Activated T-cell treated with anti-CD3 and anti-CD28 coated beads for 1 hour (primary cell): Measurements from ENCODE around the gene WDFY4.
A peak's percentile ranks its signal among the peaks of the same experiment; 100 is the strongest.

Experiments
- DNase-seq: peaks from one replicate; pipeline ENCODE4 v3.0.0-alpha.2; 2020; ENCODE audit warnings: low read depth

The WDFY4 gene

DNA sequence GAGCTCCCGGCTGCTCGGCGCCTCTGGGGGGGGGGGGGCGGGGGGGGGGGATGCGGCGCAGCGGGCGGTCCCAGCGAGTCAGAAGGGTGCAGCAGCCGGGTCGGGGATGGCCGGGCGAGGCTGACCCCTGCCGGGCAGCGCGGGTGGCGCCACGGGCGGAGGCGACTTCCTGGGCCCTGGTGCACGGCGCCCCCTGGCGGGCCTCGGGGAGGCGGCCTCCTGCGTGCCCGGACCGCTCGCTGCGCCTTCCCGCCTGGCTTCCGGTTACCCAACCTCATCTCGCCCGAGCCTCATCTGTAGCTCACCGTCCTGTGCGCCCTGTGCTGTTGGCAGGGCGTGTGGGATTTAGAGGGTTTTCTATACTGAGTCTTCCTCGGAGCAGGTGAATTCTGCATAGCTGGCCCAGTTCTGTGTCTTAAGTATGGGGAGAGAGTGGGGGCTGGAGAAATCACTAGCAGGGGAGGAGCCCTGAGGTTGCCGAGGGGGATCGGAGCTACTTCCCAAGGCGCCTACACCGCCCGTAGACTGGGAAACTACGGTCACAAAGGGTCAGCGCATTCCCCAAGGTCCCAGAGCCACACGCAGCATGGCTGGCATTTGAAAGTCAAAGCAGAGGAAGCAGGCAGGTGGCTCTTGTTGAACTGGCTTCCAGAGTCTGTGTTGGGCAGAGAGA, 28.3 kb upstream of the WDFY4 start:
- peak; percentile 71 for DNase-seq

DNA sequence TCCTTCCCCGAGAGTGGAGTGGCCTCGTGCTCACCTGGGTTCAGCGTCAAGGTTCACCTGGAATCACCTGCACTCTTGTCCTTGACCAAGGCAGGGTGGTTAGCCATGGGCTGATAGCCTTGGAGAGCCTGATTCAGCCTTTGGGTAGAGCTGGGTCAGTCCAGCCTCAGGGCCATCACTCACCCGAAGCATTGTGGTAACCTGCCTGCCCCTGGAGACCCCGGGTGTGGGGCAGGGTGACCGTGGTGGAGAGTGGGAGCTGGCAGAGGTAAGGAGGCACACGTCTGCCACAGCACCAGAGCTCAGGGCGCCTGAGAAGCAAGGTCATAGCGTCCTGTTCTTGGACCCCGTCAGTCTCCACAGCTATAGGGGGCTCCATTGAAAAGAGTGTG, 27.8 kb upstream of the WDFY4 start:
- no peak for DNase-seq

DNA sequence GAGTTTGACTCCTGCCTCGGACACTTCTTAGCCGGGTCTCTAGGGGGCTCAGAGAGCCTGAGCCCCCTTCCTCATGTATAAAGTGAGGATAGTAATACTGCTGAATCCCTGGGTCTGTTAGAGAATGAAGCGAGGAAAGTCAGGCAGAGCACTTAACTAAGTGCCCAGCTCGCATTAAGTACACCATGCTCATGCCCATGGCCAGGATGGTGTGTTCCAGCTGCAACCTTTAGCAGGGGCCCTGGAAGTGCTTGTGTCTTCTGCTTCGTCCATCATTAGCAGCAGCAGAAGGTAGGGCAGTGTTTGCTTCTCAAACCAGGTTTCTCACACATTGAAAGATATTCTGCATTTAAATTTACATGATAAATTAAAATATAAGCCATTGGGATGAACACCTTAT, 27.3 kb upstream of the WDFY4 start:
- no peak for DNase-seq

DNA sequence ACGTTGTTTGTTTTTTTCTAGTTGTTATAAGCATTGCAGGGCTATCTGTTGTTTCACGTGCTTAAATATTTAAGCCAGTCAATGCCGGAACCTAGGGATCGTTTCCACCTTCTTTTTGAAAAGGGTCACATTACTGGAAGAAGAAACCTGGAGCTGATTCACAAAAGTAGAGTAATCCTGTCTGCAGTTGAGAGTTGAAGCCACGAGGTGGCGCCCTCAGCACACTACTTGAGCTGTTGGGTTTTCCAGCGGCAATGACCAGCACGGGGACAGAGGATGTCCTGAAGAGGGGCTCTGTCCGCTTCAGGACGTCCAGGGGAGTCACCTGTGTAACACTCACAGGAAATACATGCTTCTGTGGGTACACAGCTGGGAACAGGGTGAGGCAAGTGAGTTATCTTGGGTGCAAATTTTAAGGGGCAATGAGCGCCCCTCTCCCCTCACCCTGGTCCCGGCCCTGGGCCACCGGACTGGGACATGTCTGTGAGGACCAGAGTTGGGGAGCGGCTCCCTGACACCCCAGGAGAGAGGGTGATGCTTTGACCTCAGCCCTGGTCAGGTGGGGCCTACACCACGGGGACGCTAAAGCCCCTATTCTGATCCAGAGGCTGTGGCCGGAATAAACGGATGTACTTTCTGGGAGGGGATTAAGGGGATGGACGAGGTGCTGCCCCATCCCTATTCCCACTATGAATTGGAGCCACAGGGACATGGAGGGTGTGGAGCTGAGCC, 26.3 kb upstream of the WDFY4 start:
- DNase-seq: peak; percentile 41

DNA sequence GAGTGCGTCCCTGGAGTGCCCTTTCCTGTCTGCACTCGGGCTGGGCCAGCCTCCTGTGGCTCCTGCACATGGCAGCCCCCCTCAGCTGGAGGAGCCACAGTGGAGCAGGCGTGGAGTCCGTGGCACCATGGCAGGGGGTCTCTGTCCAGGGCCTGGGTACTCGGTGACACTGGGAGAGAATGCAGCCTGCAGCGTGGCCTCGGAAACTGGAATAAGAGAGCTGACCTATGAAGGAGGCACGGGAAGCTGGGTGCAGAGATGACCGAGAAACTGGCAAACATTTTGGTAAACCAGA, 25.8 kb upstream of the WDFY4 start:
- no peak for DNase-seq

DNA sequence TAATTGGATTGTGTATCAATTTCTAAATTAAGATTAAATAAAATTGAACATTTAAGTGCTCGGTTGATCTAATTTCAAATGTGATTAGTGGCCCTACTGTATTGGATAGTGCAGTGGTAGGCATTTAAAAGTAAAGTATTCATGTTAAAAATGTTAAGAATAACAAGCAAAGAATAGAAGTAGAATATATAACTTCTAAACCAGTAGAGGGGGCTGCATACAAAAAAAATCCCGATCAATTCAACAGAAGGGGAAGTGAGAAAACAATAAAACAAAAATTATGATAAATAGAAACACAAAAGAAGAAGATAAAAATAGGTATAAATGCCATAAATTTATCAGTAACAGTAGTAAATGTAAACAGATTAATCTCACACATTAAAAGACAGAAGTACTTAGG, 24.9 kb upstream of the WDFY4 start:
- DNase-seq: no peak

DNA sequence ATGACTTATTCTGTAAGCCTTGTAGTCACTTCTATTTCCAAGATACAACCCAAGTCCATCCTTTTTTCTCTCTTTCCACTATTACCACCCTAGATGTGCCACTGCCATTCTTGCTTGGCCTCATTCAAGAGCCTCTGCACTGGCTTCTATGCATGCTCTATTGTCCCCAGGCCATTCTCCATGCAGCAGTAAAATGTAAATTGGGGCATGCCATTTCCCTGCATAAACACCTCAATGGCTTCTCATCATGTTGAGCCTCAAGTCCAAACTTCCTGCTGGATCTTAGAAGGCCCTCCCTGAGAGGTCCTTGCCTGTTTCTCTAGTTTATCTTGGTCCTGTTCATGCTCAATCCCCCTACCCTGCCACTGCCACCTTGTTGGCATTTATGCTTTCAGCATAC, 23.2 kb upstream of the WDFY4 start:
- no peak for DNase-seq

DNA sequence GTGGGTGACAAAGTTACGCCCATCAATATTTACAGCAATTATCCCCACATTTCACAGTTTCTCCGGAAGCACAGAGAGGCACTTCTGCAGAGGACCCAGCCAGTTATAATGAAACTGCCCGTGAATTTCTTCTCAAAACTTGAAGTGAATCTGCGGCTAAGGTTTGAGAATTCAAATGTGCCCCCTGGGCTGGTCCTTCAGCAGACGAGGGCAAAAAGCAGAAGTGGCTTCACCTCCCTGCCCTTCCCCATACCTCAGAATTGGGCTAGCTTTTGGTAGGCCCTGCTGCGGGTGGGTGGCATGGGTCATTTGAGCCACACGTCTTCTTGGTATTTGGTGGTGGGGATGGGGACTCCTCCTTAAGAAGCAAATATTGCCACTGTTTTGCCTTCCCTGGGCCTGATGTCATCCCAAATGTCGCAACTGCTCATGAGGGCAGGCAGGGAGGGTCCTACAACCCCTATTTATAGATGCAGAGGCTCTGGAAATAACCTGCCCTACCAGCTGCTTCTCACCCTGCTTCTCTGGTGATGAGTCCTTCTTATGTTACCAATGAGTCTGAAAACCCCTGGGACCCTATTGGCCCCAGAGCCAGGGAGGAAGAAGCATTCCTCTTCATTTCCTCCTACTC, 16.6 kb upstream of the WDFY4 start:
- no peak for DNase-seq

DNA sequence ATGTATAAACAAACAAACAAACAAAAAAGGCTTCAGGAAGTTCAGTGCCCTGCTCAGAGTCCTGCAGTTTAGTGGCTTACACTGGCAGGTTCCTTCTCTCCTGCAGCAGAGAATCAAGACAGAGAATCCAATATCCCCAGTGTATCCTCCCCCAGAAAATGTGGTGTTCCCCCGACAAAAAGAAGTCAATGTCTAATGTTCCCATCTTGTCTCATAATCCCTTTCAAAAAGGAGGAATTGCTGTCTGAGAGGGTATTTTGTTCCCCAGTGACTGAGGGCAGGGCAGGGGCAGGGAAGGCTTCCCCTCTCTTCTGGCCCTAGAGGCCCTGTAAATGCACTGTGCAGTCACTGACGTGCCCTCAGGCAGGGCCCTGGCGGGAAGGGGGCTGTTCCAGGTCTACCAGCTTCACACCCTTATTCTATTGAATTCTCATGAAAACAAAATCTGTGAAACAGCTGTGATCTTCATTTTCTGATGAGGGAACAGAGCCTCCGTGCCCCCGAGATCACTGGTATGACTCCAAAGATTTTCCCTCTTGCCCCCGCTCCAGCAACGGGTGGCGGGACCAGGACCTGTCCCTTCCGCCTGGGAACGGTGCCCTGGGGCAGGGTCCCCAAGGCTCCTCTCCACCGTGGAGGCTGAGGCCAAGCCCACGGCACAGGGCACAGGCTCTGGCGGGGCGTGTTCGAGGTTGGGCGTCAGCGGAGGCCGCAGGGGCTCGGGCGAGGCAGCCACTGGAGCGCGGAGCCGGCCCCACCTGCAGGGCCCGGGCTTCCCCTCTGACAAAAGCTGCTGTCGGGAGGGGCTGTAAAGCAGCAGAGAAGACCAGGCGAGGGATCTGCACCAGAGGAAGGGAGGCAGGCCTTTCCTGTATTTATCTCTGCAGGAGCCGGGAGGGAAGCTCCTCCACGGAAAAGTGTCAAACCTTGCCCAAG, 13.4 kb upstream of the WDFY4 start:
- no peak for DNase-seq

DNA sequence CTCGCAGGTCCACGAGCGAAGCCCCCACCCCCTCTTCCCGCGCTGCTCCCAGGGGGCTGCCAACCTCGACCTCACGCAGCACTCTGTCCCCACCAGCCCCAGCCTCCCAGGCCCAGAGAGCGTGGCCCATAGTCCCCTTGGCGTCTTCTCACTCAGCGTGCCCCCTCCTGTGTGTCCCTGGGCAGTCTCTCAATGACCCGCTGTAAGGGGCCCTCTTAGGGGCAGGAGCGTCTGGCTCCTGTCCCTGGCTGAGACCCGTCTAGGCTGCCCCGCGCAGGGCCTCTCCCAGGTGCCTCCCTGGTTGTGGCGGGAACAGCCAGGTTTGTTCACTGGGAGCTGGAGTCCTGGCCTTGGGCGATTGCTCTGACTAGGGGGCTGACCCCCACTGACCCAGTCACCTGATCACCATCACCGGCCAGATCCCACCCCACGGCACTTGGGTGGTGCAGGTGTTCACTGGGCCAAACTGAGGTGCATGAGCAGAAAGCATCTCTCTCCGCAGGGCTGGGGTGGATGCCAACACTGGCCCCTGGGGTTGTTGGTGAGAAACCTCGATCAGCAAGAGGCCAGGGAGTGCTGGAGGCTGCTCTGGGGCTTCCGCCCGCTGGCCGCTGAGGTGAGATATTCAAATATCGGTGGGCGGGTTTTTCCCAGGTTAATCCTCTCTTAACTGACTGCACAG, 12.6 kb upstream of the WDFY4 start:
- DNase-seq: no peak

DNA sequence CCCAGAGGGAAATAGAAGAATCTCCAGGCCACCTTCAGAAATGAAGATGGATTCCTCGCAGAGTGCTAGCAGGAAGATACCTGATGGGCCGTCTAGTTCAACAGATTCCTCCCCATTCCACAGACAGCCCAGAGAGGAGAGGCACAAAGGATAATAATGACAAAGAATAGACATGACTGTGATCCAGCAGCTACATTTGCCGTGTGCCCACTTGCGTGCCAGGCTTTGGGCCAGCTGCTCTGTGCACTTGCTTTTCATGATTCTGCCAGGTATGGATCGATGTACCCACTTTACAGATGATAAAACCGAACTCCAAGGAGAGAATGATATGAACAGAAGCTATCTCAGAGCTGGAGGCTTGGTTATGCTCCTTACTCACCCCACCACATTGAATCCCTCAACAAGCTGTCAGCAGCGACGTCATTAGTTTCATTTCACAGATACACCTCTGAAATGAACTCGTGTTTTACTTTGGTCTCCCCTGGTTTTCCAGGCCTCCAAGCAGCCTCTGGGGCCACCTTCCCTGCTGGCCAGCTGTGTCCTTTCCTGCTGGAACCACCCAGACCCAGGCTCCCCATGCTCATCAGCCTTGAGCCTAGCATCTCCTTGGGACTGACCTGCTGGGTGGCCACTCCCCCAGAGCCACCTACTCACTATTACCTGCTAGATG, 11.9 kb upstream of the WDFY4 start:
- DNase-seq: no peak

DNA sequence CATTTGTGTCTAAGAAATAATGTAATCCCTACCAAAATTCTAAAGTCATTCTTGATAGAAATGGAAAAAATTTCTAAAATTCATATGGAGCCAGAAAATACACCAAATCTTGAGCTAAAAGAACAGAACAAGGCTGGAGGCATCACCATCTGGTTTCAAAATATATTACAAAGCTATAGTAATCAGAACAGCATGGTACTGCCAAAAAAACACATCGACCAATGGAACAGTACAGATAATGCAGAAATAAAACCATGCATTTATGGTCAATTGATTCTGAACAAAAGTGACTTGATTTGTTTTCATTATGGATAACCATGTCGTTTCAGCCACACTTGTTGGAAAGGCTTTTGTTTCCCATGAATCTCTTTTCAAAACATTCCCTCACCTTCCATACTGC, 7.0 kb upstream of the WDFY4 start:
- DNase-seq: no peak

DNA sequence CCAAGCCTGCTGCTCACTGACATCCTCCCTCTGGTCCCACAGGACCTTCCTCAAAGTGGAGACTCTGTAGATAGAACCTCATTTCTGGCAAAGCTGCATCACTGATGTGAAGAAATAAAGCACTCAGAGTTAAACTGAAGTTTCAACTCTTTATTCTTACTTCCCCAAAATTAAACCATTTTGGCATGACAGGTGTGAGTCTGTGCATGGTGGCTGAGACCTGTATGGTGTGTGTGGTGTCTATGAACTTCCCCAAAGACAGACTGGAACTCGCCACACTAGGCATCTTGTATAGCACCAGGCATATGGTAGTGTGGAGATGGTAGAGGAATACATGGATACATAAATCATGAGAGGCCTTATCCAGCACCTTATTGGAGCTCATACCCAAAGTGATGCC, 6.6 kb upstream of the WDFY4 start:
- DNase-seq: no peak

DNA sequence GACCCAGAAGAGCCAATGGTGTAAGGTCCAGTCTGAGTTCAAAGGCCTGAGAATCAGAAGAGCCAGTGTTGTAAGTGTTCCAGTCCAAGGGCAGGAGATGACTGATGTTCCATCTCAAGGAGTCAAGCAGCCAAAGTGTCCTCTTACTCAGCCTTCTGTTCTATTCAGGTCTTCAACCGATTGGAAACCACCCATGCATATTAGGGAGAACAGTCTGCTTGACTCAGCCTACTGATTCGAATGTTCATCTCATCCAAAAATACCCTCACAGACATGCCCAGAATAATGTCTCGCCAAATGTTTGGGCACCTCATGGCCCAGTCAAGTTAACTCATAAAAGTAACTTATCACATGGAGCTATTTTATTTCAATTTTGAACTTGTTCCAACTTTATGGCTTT, 2.9 kb upstream of the WDFY4 start:
- no peak for DNase-seq

DNA sequence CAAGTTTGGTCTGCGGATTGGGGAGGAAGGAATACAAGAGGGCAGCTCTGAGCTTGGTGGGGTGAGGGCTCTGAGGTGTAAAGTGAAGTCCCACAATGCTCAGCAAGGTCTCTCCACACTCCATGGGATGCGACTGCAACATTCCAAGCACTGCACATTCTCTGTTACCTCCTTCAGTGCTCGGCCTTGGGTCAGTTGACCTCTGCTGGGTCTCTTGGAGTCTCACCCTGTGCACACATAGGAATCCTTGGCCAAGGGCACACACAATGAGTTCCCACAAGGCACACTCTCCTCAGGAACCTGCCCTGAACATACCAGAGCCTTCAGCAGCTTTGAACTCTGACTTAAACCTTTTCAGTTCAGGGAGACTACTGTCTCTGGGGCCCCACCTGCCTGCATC, 2.4 kb upstream of the WDFY4 start:
- no peak for DNase-seq

DNA sequence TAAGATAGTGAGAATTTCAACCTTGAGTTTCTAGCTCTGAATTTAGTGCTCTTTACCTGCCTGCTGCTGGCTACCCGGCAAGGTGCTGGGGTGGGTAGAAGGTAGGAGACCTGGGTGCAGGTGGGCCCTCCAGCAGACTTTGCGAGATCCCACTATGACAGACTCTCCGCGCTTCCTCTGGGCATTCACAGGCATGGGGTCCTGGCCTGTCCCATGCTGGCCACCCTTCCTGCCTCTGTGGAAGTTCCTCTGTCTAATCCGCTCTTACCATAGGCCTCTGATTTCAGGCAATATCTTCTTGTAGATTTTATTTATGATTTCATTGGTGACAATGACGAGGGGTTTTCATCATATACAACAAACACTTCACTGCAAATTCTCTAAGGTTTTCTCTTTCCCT, 1.2 kb upstream of the WDFY4 start:
- no peak for DNase-seq

DNA sequence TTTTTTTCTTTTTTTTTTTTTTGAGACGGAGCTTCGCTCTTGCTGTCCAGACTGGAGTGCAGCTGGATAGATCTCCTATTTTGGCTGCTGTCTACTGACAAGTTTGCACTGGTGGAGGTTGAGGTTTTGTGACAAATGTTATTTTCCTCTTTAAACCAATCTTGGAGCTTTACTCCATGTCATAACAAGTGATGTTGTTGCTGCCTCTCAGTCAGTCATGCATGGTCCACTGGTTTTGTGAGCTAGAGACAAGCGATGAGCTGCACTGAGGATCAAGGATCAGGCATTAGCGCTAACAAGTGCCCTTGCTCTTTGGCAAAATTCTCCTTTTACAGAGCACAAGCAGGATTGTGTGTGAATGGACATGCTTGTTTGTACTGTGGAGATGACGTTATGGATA, 805 bp upstream of the WDFY4 start:
- DNase-seq: no peak

DNA sequence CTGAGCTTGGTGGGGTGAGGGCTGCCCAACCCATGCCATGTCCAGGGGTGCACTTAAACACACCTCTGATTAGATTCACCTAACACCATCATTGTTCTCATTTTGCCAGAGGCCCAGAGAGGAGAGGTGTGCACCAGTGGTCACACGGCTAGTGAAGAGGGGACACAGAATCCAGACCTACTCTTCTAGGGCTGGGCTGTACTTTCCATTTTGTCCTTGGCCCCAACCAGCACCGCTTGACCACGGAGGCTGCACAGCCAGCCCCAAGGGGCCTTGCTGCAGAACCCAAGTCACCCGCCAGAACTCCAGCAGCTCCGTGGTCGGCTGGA, 246 bp upstream of the WDFY4 start:
- no peak for DNase-seq

DNA sequence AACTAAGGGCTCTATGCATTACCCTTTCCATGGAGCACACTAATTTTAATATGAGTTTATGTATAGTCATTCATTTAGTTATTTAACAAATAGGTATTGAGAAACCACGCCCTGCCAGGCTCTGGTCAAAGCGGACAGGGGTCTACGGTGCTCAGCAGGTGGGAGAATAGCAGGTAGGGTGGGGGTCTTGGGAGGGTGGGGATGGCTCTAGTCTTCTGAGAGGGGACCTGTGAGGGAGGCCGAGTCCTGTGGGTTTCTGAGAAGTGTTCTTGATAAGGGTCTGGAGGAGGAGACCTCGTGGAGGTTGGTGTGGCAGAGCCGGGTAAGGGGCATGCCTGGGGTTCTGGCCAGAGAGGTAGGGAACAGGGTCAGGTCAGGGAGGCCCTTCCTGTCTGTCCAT, 1.1 kb downstream of the WDFY4 start:
- no peak for DNase-seq

DNA sequence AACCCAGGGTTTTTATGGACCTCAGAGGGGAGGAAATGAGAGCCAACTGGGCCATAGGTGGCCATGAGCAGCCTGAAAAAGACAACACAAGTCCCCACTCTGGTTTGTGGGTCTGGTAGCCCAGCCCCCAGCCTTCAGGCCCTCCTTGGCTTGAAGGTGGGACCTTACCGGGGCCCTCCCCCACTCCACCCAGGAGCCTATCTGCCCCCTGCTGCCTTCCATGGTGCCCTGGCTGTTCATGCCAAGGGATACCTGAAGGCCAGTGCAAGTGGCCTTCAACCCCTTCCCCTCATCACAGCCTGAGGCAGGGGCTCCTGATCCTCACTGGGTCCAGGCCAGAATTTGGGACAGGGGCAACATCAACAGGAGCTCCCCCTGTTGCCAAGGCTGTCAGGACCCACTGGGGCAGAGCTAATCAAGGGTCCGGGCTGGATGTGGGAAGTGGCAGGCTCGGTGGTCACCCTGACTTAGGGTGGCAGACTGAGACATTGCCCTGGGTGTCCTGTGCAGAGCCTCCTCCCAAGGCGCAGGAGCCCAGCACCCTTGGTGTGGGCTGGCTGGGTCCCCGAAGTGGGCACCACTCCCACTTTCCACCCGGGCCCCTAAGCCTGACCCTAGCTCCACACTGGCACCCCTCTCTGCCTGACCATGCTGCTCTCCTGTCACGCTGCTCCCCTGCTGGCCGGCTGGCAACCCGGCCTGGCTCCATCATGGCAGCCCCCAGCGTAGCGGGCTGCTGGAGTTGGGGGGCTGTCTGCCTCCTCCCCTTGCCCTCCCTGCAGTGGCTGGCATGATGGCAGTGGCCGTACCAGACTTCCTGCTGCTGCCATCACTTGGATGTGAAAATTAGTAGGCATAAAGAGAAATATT, 6.4 kb downstream of the WDFY4 start:
- DNase-seq: no peak
